ES-I3 (cell line): ENCODE results near the gene KLRC1.
"Not testable (repeated sequence)": the region's sequence is repeated elsewhere in the genome, so short reads cannot be mapped to it uniquely, and the experiment has no call there.

Experiments used
- H3K36me3 ChIP-seq: 2 replicates; pipeline ENCODE4 v1.6.1; 2013; ENCODE audit warnings: mild to moderate bottlenecking, low read length, control low read depth, moderate library complexity; ENCODE audit not compliant: insufficient read depth
- H3K4me1 ChIP-seq: 2 replicates; pipeline ENCODE4 v1.6.1; 2013; ENCODE audit warnings: mild to moderate bottlenecking, control low read depth, low read length; ENCODE audit not compliant: insufficient read depth
- H3K9ac ChIP-seq: 2 replicates; pipeline ENCODE4 v1.6.1; 2013; ENCODE audit warnings: low read depth, mild to moderate bottlenecking, low read length, moderate library complexity
- H3K9me3 ChIP-seq: 2 replicates; pipeline ENCODE4 v1.6.1; 2013; ENCODE audit warnings: mild to moderate bottlenecking, low read length, moderate library complexity; ENCODE audit not compliant: control insufficient read depth, insufficient read depth

The KLRC1 gene

DNA sequence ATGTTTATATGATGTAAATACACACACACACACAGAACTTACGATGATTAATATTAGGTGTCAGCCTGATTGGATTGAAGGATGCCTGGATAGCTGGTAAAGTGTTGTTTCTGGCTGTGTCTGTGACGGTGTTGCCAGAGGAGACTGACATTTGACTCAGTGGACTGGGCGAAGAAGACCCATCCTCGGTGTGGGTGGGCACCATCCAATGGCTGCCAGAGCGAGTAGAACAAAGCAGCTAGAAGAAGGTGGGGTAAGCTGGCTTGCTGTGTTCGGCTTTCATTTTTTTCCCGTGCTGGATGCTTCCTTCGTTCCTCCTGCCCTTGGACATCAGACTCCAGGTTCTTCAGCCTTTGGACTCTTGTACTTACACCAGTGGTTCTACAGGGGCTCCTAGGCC lies 12.0 kb downstream of the KLRC1 start:
- H3K9ac ChIP-seq, H3K4me1 ChIP-seq, H3K9me3 ChIP-seq, H3K36me3 ChIP-seq: not testable (repeated sequence)

- not testable (repeated sequence) for H3K4me1 ChIP-seq, H3K36me3 ChIP-seq, H3K9me3 ChIP-seq, H3K9ac ChIP-seq
Observed at GRCh38 chr12:10439608-10440274, 13.4 kb downstream of the KLRC1 start.

DNA sequence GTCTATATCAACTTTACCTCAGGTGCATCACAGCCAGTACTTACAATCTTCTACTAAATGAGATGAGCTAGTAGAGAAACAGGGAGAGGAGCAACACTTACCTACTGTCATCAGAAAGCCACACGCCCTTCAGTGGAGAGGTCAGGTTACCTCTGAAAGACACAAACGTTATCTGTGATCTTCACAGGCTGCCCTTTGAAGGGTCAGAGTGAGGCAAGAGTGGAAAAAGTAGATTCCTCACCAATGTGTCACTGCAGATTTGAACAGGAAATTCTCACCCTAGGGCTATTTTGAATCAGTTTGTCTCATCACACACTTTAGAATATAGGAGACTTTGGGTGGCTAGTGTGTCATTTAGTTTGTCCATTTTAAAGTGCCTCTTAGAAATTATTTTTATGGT lies 15.6 kb downstream of the KLRC1 start:
- H3K36me3 ChIP-seq, H3K9me3 ChIP-seq, H3K9ac ChIP-seq, H3K4me1 ChIP-seq: not testable (repeated sequence)

GRCh38 chr12:10435816-10436215 lies 17.4 kb downstream of the KLRC1 start, which contains the start of gene KLRC2:
KLRC2 (minus strand) TSS chr12:10436010; CDS start chr12:10435986, 24 bp downstream.
- H3K9me3 ChIP-seq, H3K4me1 ChIP-seq, H3K36me3 ChIP-seq, H3K9ac ChIP-seq: not testable (repeated sequence)

DNA sequence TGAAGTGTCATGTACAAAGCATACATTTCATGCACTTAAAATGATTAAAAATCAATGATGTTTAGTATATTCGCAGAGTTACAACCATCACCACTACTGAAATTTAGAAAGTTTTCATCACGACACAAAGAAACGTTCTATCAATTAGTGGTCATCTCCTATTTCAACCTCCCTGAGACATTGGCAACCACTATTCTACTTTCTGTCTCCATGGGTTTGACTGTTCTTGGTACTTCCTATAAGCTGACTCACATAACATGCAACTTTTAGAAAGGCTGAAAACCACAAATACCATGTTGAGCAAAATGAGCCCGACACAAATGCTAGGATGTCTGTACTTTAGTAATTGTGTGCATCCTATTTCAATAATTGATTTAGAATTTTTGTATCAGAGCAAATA lies 22.6 kb downstream of the KLRC1 start:
- not testable (repeated sequence) for H3K9ac ChIP-seq, H3K4me1 ChIP-seq, H3K9me3 ChIP-seq, H3K36me3 ChIP-seq

DNA sequence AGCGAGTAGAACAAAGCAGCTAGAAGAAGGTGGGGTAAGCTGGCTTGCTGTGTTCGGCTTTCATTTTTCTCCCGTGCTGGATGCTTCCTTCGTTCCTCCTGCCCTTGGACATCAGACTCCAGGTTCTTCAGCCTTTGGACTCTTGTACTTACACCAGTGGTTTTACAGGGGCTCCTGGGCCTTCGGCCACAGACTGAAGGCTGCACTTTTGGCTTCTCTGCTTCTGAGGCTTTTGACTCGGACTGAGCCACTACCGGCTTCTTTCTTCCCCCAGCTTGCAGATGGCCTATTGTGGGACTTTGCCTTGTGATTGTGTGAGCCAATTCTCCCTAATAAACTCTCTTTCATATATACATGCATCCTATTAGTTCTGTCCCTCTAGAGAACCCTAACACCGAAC lies 27.2 kb downstream of the KLRC1 start:
- not testable (repeated sequence) for H3K9ac ChIP-seq, H3K36me3 ChIP-seq, H3K4me1 ChIP-seq, H3K9me3 ChIP-seq

DNA sequence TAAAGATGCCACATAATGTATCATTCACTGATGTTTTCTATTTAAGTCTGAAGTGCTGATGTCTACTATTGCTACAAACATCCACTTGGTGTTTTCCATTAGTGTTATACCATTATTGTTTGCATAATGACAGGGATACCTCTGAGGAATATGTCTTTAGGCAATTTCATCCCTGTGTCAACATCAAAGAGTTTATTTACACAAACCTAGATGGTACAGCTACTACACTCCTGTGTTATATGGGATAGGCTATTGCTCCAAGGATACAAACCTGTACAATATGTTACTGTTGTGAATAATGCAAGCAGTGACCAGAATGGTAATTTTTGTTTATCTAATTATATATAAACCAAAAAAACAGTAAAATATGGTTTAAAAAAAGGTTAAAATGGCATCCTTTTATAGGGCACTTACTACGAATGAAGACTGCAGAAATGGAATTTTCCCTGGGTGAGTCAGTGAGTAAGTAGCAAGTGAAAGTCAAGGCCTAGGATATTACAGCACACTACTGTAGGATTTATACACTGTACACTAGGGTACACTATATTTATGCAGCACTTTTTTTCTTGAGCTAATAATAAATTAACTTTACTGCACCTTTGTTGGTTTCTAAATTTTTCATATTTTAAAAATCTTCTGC lies 28.8 kb downstream of the KLRC1 start:
- H3K9ac ChIP-seq, H3K4me1 ChIP-seq, H3K9me3 ChIP-seq, H3K36me3 ChIP-seq: not testable (repeated sequence)

- not testable (repeated sequence) for H3K36me3 ChIP-seq, H3K9me3 ChIP-seq, H3K4me1 ChIP-seq, H3K9ac ChIP-seq
Observed at GRCh38 chr12:10422159-10422558, 31.0 kb downstream of the KLRC1 start.

DNA sequence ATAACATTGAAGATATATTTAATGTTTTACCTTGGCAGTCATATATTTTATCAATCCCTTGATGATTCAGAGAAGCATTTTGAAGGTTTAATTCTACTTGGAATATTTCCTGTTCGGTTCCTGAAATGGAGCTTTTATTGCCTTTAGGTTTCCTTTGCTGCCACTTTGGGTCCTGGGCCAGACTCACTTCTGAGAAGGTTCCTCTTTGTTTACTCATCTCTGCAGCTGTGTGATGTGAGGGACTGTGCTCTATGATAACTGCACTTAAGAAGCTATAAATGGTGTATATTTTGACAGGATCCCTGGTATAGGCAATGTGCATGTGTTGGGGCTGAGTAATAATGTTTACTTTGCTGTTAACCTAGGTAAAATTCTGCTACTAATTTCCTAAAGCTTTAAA lies 32.8 kb downstream of the KLRC1 start, which contains the start of gene KLRC3:
Gene KLRC3 (minus strand): TSS at position 262 of the 400 bp plus-strand sequence. CDS start 45 bp downstream, at position 217.
- not testable (repeated sequence) for H3K9me3 ChIP-seq, H3K9ac ChIP-seq

DNA sequence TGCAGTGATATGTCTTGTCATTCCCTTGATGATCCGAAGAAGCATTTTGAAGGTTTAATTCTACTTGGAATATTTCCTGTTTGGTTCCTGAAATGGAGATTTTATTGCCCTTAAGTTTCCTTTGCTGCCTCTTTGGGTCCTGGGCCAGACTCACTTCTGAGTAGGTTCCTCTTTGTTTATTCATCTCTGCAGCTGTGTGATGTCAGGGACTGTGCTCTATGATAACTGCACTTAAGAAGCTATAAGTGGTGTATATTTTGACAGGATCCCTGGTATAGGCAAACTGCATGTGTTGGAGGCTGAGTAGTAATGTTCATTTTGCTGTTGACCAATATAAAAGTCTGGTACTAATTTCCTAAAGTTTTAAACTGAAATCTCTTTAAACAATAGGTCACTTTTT lies 43.8 kb downstream of the KLRC1 start, which contains the start of gene KLRC4:
Gene KLRC4 (minus strand): TSS at position 366 of the 400 bp plus-strand sequence. CDS start 182 bp downstream, at position 184.
- Histone ChIP-seq H3K36me3 (no peaks in the 10 kb centered on the region), H3K9ac (no peak within 1 kb of the TSS), H3K9me3 (no peaks in the 10 kb centered on the region), H3K4me1 (0 out of 2 replicates have a peak, but pooled peaks cover 6% of the 10 kb centered on the region)

More for the DNA sequence above, 32.8 kb downstream of the KLRC1 start, which contains the start of gene KLRC3:
- H3K36me3 ChIP-seq, H3K4me1 ChIP-seq: not testable (repeated sequence)

GRCh38 chr12:10408842-10409241 lies 44.3 kb downstream of the KLRC1 start:
- Histone ChIP-seq H3K9ac (no peak overlapping the region), H3K9me3 (no peaks in the 10 kb centered on the region), H3K4me1 (0 out of 2 replicates have a peak, but pooled peaks cover 6% of the 10 kb centered on the region), H3K36me3 (no peaks in the 10 kb centered on the region)

DNA sequence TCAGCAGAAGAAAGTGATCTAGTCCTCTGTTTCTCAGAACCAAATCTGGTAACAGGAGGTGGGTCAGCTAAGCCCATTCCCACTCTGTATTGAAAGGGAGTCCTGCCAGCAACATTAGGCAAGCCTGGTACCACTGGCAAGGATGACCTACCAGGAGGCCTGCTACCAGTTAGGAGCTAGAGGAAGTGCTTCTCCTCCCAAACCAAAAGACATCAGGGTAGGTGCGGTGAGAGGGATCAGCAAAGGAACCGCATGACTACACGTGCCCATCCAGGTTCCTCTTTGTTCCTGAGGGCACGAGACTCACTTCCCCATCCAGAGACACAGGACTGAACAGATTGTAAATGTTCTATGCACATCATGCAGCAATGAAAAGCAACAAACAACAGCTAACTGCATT lies 46.5 kb downstream of the KLRC1 start:
- Histone ChIP-seq H3K36me3 (no peaks in the 10 kb centered on the region), H3K4me1 (0 out of 2 replicates have a peak, but pooled peaks cover 6% of the 10 kb centered on the region), H3K9me3 (no peaks in the 10 kb centered on the region), H3K9ac (no peak overlapping the region)

DNA sequence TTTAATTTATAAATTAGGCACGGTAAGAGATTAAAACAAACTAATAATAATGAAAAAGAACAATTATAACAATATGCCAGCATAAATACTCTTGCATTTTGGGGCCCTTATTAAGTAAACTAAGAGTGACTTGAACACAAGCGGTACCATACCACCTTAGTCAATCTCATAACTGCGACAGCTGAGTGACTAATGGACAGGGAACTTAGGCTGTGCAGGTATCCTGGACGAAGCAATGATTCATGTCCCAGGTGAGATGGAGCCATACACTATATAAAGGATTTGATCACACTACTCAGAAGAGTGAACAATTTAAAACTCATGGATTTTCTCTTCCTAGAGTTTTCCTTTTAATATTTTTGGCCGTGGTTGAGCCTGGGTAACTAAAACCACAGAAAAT lies 47.9 kb downstream of the KLRC1 start:
- Histone ChIP-seq H3K4me1 (0 out of 2 replicates have a peak, but pooled peaks cover 6% of the 10 kb centered on the region), H3K36me3 (no peaks in the 10 kb centered on the region), H3K9me3 (no peaks in the 10 kb centered on the region), H3K9ac (no peak overlapping the region)

DNA sequence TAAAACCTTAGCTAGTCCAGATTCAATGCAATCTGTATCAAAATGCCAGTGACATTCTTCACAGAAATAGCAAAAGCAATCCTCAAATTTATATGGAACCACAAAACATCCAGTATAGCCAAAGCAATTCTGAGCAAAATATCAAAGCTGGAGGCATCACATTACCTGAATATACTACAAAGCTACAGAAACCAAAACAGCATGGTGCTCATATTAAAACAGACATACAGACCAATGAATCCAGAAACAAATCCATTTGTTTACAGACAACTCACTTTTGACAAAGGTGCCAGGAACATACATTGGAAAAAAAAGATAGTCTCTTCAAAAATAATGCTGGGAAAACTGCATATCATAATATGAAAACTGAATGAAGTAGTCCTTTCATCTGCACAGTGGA lies 48.4 kb downstream of the KLRC1 start:
- 0 out of 2 replicates have a peak, but pooled peaks cover 6% of the 10 kb centered on the region for H3K4me1 ChIP-seq
- H3K9me3 ChIP-seq = no peaks in the 10 kb centered on the region
- no peaks in the 10 kb centered on the region for H3K36me3 ChIP-seq
- no peak overlapping the region for H3K9ac ChIP-seq

DNA sequence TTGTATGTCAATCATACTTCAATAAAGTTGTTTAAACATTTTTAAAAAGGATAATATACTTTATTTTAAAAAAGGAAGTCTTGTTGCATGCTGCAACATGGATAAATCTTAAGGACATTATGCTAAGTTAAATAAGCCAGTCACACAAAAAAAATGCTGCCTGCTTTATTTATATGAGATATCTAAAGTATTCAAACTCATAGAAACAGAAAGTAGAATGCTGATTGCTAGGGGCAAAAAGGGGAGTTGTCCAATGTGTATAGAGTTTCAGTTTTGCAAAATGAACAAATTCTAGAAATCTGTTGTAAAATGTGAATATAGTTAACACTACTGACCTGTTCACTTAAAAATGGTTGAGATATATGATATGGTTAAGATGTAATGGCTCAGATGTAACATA lies 52.3 kb downstream of the KLRC1 start:
- Histone ChIP-seq H3K9me3 (no peaks in the 10 kb centered on the region), H3K36me3 (no peaks in the 10 kb centered on the region), H3K4me1 (peaks cover 6% of the 10 kb centered on the region), H3K9ac (no peak overlapping the region)
